NCI-H2081 (cell line): Measurements from ENCODE around the gene POU4F3.
A peak's percentile ranks its signal among the peaks of the same experiment; 100 is the strongest.
"Not testable (repeated sequence)": the region's sequence is repeated elsewhere in the genome, so short reads cannot be mapped to it uniquely, and the experiment has no call there.

Source experiments
- DNase-seq, 2 experiments: peaks; one replicate each; lab custom pipeline; 2025; lab: John Stamatoyannopoulos, UW

The POU4F3 gene, protein sequence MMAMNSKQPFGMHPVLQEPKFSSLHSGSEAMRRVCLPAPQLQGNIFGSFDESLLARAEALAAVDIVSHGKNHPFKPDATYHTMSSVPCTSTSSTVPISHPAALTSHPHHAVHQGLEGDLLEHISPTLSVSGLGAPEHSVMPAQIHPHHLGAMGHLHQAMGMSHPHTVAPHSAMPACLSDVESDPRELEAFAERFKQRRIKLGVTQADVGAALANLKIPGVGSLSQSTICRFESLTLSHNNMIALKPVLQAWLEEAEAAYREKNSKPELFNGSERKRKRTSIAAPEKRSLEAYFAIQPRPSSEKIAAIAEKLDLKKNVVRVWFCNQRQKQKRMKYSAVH

DNA sequence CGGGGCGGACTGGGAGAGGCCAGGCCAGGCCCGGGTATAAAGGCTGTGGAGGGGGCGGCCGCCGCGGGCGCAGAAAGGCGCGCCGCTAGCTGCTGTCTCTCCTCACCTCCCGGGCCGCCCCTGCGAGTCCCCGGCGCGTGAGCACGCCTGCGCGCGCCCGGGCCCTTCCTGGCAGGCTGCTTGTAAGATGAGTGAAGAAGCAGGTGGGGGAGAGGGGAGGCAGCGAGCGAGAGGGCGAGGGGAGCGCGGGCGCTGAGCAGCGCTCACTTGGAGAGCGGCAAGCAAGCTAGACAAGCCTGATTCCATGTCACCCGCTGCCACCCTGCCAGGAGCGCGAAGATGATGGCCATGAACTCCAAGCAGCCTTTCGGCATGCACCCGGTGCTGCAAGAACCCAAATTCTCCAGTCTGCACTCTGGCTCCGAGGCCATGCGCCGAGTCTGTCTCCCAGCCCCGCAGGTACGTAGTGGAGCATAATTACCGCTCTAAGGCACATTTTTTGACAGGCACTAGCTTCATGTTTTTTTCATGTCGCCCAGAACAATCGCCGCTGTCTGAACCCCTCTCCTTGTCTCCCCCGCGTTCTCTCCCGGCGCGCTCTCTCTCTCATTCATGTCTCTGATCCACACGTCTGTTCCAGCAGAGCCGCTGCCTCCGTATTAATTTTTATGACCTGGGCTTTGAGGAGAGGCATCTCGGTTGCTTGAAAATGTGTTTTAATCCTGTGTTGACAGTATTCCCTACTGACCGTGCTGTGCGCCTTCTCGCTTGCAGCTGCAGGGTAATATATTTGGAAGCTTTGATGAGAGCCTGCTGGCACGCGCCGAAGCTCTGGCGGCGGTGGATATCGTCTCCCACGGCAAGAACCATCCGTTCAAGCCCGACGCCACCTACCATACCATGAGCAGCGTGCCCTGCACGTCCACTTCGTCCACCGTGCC lies at the start of gene POU4F3:
Gene POU4F3, plus strand, starts transcription at position 66 of the 941 bp plus-strand sequence. Its CDS starts 274 bp downstream, at position 340.
- peak in 1 of 2 experiments; percentile 11 for DNase-seq

DNA sequence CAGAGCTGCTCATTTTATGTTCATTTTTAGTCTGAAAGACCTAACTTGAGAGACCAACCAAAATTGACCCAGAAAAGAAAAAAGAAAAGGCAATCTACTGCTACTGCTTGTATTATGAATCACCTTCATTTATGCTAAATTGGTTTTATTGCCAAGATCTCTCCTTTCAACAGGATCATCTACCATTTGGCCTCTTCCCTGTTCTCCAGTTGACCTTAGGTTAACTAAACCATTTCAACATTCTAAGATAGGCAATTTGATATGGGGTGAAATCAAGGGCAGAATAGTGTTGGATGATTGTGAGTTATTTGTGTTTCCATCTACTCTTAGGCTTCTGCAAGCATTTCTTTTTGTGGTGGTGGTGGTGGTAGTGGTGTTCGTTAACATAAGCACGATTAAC lies 48.3 kb upstream of the POU4F3 start:
- no peak for DNase-seq

DNA sequence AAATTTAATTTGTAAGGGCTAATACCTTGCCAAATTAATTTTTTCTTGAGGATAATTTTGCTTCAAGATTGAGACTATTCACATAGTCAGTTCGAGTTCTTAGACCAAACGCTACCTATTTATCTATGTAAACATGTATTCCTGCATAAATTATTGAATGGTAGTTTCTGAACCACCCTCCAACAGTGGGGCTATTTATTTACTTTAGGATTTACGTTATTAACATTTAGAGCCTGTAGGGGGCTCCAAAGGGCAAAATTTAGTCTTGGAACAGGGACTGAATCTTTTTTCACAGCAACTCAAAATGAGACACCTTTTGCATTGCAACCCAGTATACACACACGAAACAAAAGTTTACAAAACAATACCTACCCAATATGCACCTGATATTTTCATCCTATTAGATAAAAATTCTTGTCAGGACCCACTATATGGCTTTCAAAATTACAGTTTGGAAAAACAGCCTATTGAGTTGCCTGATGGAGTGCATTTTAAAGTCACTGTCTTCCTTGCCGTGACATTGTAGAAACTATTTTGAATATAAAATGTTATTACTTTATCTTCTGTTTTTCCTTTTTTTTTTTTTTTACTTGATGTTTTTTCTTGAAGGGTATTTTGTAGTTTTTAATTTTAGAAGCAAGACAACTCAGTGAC lies 47.1 kb upstream of the POU4F3 start:
- peak; percentile 45 to 55 for DNase-seq

DNA sequence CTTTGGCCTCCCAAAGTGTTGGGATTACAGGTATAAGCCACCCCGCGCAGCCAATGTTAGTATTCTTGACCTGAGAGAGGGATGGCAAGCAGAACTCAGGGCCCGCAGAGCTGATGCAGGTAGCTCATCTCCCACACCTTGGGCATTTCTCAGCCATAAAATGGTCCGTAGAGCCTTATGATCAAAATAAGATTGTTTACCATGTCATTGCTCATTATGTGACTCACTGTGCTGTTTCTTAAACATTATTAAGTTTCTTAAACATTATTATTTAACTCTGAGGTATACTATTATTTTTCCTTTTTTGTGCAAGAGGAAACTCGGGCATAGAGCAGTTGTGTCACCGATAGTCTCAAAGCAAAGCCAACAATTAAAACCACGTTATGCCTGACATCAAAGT lies 42.4 kb upstream of the POU4F3 start:
- no peak for DNase-seq

- DNase-seq = not testable (repeated sequence)
Measured at GRCh38 chr5:146298920-146299319, 39.7 kb upstream of the POU4F3 start.

DNA sequence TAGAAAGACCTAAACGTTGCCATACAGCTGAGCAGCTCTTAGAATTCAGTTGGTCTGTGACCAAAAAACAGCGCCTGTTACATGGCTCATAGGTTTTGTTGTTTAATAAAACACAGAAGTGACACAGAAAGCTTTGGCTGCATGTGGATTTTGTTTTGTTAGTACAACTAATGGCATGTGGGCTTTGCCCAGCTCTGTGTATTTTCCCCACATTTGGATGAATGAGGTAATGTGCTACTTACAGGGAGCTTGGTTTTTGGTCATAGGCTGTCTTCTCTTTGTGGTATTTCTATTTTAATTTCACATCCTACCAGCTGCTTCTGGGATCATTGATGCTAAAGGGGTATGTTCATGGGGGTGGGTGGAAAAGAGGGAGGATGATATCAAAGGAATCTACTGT lies 37.0 kb upstream of the POU4F3 start:
- DNase-seq = no peak

- DNase-seq = no peak
Measured at GRCh38 chr5:146302406-146302805, 36.2 kb upstream of the POU4F3 start.

DNA sequence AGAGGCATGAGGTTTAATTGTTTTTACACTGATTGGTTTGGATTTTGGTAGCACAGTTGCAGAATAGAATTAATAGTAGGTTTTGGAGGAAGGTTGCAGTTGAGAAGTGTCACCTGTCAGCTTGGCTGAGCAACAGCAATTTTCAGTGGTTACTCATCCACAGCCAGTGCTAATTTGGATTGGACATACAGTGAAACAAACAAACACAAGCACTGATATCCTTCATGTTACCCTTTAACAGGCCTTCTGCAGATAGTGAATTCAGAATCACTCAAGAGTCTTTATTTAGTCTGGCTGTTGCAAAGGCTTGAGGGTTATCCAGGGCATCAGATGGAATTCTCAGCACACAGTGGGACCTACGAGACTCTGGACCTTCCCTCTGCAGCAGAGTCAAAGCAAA lies 31.8 kb upstream of the POU4F3 start:
- DNase-seq = peak in 1 of 2 experiments; percentile 29

- no peak for DNase-seq
Measured at GRCh38 chr5:146307796-146308195, 30.8 kb upstream of the POU4F3 start.

DNA sequence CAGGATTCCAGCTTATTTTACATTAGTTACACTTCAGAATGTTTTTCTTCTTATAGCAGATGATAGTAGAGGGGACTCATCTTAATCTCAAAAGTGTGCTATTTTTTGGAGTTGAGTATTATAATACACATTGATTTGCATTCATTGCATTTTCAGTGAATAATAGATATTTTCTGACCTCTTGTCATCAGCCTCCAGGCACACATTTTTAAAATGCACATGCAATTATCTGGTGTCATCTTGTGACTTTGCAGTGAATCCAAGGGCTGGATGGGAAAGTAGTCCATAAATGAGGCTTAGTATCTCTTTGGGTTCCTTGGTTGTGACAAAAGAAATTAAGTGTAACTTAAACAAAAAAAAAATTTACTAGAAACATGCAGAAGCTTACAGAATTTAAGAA lies 28.1 kb upstream of the POU4F3 start:
- no peak for DNase-seq

- DNase-seq = no peak
Measured at GRCh38 chr5:146311278-146311677, 27.4 kb upstream of the POU4F3 start.

GRCh38 chr5:146313027-146313426 lies 25.6 kb upstream of the POU4F3 start:
- no peak for DNase-seq

DNA sequence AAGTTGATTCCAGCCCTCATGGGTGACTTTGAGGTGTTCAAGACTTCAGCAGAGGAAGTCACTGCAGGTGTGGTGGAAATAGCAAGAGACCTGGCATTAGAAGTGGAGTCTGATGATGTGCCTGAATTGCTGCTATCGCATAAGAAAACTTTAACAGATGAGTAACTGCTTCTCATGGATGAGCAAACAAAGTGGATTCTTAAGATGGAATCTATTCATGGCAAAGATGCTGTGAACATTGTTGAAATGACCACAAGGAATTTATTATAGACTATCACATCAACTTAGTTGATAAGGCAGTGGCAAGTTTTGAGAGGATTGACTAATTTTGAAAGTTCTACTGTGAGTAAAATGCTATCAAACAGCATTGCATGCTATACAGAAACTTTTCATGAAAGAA lies 17.1 kb upstream of the POU4F3 start:
- no peak for DNase-seq

DNA sequence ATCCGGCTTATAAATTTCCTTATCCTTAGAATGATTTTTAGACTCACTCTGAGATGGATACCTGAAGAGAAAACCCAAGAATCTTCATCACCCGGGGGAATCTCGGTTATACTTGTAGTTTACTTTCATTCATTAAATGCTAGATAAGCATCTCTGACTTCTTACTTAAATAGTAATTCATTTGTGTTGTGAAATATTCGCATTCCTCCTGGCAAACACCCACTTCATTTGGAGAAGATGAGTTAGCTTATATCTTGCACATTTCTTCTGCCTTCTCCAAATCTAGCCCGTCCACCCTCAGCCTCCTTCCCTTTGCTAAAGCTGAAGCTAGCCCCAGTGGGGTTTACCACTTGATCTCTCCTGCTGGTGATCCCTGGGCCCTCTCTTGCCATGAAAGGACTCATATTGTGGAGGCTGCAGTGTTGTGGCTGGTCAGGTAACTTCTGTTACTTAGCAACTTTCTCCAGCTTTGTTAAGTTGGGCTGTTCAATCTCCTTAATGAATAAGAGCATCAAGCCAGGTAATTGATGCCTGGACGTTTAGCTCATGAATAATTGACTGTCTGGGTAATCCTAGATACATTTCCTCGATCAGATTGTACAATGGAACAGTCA lies 11.3 kb upstream of the POU4F3 start:
- no peak for DNase-seq

GRCh38 chr5:146327989-146328388 lies 10.7 kb upstream of the POU4F3 start:
- DNase-seq = no peak

DNA sequence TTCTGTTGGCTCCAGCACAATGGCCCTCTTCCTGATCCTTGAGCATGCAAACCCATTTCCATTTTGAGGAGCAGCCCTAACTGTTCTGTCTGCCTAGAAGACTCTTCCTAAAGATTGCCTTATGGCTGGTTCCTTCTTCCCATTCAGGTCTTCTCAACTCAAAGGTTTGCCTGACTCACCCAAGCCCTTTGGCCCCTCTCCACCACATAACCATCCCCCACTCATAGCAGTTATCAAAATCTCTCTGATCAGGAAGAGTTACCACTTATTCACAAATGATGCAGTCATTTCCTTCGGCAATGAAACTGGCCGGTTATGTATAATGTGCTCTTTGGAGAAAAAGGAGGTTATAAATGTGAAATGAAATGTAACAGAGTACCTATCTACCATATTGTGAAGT lies 8.9 kb upstream of the POU4F3 start:
- no peak for DNase-seq

GRCh38 chr5:146331423-146331822 lies 7.2 kb upstream of the POU4F3 start:
- DNase-seq = no peak

DNA sequence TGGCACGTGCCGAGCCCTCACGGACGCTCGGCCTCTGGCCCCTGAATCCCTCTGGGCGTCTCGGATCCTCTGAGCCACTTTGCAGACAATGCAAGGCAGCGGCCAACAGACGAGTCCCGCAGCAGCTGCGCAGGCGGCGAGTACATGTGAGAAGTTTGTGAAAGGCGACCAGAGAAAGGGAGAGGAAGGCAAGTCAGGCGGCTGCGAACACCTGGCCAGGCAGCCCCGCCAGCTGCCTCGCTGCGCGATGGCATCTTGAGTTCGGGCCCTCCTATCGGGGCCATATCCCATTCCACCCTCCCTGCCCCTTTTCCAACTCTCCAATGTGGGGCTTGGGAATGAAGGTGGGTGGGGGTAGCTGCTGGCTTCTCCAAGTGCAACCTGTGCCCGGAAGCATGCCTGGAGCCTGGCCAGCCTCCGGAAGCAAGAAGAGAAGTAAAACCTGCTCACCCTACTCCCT lies 4.5 kb upstream of the POU4F3 start:
- no peak for DNase-seq

DNA sequence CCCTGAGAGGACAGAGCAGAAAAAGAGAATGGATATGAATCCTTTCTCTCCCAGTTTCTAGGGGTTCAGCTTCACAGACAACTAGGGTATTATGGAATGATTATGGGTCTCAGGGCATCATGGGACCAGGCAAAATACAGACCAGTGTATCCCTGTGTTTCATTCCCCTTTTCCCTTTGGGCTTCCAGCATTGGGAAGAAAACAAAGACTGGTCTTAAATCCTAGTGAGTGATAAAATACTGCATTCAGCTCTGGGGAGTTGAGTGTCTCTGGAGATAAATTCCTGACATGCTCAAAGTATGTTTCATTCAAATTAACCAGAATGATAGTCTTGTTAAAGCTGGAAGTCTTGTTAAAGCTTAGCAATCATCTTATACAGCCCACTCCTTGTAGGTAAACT lies 2.4 kb upstream of the POU4F3 start:
- DNase-seq = no peak

GRCh38 chr5:146337264-146337904 lies 1.3 kb upstream of the POU4F3 start:
- no peak for DNase-seq

- DNase-seq = no peak
Measured at GRCh38 chr5:146337928-146338327, 711 bp upstream of the POU4F3 start.
